NT2/D1 (cell line): ENCODE data around the gene FRS2.

ENCODE experiments used
- SUZ12 ChIP-seq: IDR thresholded peaks from 2 replicates; pipeline ENCODE4 v1.6.1; 2011; ENCODE audit not compliant: insufficient read length, insufficient read depth; ENCODE audit errors: extremely low read depth
- YY1 ChIP-seq: IDR thresholded peaks from 2 replicates; pipeline ENCODE4 v1.6.1; 2011; ENCODE audit not compliant: insufficient read length, insufficient read depth

DNA sequence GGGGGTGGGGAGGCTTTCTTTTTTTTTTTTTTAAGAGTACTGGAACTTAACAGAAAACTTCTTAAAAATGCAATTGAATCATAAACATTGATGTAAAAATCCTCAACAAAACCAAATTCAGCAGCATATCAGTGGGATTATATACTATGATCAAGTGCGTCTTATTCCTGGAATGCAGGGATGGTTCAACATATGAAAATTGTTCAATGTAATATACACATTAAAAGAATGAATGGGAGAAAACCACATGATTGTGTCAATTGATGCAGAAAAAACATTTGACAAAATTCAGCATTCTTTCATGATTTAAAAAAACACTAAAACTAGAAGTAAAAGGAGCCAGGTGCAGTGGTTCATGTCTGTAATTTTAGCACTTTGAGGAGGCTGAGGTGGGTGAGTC lies 73.9 kb downstream of the FRS2 start:
- no peak for TF ChIP-seq YY1
- no peak for TF ChIP-seq SUZ12
